NCI-H748 treated with DMSO at 0.1 percent for 48 hours (cell line): Measurements from ENCODE around the gene RERE.
"Not testable (repeated sequence)": the region's sequence is repeated elsewhere in the genome, so short reads cannot be mapped to it uniquely, and the experiment has no call there.

Source experiments
- DNase-seq: peaks from one replicate; lab custom pipeline; 2025; lab: John Stamatoyannopoulos, UW

The RERE gene

DNA sequence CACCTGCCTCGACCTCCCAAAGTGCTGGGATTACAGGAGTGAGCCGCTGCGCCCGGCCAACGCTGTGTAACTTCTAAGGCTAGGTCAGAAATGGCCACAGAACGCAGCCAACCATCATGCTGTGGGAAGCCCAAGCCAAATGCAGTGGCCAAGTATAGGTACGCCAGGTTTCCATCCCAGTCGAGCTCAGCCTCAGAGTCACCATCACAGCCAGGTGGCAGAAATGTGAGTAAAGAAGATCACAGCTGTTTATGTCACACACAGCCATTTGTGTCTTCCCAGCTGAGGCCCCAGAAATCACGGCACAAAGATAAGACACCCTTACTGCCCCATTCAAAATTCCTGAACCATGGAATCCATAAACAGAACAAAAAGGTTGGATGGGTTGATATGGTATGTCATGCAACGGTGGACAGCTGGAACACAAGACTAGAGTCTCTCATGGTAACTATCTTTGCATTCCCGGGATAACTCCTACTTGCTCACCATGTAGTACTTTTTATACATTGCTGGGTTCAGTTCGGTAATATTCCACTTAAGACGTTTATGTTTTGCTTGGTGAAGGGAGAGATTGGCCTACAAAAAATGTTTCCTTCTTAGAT, 415.2 kb downstream of the RERE start:
- DNase-seq, result no peak

DNA sequence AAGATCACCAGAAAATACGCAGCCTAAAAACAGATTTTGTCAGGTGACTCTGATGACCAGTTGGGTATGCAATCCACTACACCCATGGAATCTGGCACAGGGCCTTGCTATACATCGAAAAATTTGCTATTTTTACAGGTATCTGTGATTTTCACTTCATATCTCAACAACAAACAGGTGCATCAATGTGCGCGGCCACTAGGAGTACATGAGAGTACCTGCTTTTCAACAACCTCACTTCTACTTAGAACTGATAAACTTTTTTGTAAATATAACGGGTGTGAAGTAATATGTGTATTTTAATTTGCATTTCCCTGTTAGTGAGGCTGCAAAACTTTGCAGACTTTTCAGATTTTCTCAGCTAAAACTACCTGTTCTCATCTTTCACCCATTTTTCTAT, 418.8 kb downstream of the RERE start:
- DNase-seq, result no peak

DNA sequence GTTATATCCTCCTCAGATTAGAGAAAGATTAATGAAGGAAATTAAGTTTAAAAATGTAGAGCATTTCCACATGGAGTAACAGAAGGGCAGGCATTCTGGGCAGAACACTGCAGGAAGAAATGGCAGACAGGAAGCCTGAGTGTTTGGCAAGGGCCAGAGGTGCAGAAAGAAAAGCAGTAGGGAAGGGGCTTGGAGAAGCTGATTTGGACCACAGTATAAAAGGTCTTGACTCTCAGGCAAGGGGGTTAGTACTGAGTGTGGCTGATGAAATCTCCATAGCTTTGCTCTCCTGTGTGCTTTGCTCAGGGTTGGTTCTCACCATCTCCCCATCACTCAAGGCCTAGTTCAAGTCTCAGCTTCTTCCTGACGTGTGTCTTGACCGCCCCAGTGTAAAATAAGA, 419.4 kb downstream of the RERE start:
- DNase-seq, result no peak

DNA sequence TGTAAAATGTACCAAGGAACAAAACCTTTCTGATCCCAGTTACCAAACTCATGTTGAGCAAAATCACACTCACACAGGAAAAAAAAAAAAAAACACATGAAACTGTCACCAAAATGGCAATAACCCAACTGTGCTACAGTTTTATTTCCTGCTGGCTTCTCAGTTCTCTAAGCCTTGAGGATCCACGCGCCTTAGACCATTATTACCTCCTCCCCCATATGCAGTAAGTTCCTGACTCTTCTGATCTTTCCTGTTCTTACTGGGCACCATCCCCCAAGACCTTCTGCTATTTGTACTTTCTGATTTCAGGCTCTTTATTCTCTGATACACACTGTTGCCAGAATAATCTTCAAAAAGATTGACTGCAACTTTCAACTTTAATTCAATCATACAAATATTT, 419.9 kb downstream of the RERE start:
- DNase-seq, result no peak

DNA sequence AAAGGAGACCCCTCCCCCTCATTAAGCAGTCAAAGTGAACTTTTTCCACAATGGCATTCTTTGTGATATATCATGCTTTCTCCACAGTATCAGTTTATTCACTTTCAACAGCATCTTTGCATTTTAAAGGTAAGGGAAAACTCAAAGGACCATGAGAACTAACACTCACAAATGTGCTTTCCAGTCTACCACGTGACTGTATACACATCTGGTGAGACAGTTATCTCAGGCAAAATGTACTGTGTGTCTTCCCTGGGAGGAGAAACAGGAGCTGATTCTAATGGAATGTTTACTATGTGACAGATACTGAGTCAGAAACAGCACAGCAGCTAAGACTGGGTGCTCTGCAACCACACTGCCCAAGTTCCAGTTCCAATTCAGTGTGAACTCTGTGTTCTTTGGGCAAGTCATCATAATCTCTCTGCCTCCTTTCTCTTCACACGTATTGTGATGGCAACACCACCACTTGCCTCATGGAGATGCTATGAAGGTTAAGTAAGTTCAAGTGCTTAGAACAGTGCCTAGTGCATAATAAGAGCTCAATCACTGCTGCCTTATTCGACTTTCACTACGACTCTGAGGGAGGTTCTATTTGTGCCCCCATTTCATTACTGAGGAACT, 420.5 kb downstream of the RERE start:
- DNase-seq, result no peak

DNA sequence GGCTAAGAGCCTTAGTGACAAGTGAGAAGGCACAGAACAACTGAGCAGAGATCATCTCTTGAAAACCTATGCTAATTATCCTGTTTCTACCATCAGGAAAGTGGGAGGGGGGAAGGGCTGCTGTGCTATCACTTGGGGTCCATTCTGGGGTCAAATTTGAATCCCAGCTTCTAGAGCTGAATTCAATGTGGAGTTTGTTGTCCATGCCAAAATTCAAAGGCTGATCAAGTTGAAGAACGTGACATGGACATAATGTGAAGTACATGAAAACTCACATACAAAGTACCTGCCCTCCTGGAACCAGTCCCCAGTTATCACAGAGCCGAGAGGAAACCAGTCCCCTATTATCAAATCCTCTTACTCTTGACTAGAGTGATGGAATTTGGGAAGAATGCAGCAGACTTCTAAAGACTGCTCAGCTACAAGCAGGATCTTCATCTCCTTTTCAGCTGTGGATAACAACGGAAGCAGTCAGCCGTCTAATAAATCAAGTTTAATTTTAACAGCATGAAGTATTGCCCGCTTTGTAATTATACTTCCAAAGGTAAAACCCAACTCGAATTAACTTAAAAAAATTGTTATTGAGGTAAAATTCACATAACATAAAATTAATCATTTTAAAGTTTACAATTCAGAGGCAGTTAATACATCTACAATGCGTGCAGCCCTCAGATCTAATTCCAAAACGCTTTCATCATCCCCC, 421.2 kb downstream of the RERE start:
- DNase-seq, result no peak

DNA sequence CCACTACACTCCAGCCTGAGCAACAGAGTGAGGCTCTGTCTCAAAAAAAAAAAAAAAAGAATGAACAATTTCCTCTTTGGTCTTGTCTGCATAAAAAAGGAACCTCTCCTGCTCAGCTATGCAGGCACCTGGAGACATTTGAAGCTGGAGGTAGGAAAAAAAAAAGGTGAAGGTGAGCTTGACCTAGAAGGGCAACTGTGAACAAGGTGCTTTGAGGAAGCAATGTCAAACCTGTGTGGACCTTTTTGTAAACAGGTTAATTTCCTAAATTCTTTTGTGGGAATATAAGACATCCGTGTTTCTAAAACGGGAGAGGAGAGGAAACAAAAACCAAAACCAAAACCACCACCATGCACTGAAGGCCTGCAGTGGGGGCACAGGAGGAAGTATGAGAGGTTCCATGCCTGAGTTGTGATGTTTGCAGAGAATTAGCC, 422.0 kb downstream of the RERE start:
- no peak for DNase-seq

DNA sequence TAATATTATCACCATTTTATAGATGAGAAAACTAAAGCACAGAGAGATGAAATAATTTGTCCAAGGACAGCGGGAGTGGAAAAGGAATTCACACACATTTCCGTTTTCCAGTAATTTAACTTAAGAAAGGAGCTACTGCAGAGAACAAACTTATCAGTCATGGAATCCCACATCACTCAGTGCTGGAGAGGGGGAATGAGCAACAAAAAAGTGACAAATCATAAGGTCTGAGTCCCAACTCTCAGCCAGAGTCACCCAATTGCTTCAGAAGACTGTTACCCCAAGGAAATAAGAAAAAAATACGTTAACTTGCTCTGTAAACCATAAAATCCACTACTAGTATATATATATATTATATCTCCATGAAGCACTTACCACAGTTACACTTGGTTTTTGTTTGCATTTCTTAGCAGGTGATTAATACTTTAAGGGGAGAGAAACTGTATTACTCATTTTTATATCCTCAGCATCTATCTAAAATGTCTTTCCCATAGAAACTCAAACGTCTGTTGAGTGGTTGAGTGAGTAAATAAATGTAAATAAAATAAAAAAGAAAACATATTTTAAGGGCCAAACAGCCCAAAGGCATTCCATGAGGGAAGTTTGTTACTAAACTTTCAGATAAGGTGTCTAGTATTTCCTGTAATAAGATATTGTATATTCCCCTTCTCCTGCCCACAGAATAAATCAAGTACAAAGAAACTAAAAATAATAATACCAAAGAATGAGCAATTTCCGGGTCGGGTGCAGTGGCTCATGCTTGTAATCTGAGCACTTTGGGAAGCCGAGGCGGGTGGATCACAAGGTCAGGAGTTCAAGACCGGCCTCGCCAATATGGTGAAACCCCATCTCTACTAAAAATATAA, 422.8 kb downstream of the RERE start:
- no peak for DNase-seq

DNA sequence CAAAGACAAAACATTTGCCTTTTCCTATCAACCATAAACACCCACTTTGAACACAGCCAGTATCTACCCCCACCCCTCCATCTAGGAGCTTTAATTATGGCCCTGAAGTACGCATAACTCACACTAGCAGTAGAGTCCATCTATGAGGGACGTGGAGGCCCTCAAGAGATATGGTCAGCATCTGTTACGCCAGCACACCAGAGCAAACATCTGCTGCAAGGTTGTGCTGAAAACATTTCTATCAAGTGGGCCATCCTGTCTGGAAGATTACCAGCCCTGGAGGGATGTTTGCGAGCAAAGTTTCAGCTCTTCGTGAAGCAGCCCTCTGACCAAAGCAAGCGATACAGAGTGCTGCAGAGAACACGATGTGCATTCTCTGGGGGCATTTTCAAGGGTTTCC, 424.9 kb downstream of the RERE start:
- DNase-seq, result no peak

DNA sequence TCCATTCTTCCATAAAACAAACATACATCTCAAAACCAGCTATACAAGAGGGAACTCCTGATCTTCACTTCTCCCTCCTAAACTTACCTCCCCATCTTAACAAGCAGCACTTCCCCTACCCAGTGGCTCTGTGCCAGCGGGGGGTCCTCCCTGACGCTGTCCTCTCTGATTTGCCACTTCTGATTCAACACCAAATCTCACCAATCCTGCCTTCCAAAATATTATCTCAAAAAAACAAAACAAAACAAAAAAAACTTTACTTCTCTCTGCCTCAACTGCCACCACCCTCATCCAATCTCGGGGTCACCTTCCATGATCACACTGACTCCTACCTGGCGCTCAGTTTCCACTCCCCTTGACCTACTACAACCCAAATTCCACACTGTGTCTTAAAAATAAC, 426.7 kb downstream of the RERE start:
- no peak for DNase-seq

DNA sequence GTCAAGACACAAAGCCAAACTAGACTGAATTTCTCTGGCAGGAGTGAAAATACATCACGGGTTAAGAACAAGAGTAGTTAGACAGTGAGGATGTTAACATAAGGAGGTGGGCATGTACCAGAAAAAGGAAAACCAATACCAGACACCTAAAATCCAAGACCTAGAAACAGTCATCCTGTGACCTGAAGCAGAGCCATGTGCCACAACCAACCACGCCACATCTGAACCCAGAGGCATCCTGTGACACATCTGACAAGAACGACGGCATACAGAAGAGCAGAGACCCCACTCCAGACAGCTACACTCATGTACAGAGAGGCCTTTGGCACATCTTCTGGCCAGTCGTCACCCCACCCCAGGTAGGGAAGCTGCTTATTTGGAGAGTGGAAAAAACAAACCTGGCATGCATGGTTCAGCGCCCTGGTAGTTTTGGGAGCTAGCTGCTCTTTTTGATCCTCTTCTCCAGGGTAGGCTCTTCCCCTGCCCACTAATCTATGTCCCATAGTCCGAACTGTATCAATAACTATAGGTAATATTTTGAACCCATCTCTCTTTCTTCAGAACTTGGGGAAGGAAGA, 427.4 kb downstream of the RERE start:
- DNase-seq, result no peak

DNA sequence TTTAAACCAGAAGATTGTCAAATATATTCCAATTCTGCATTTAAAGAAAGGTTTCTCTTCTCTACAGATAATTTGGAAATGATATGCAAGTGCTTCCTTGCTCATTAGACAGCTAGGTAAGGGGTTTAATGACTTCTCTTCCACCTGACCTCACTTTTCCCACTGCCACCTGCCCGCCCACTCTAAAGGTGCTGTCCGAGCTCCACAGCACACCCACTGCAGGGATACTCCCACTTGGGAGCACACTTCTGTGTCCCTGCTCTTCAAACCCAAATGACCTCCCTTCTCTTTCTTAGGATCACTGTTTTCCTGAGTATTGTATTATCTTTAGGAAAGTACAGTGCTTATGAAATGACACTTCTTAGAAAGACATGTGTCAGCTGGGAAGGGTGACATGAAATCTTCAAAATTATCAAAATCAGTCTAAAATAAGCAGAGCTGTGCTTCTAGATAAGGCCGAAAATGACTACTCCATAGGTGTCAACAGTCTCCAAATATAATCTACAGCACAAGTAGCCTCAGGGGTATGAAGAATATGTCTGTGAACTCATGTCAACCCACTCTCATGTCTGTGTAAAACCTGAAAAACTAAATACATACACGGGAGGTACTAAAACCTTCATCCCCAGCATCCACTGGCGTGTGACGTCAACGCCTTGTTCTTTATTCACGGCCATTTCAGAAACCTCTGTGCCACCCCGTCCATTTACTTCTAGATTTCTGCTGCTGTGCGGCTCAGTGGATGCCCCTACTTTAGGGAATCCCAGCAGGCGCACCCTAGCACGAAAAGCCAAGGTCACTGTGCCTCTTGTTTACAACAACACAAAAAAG, 428.5 kb downstream of the RERE start:
- DNase-seq, result no peak

DNA sequence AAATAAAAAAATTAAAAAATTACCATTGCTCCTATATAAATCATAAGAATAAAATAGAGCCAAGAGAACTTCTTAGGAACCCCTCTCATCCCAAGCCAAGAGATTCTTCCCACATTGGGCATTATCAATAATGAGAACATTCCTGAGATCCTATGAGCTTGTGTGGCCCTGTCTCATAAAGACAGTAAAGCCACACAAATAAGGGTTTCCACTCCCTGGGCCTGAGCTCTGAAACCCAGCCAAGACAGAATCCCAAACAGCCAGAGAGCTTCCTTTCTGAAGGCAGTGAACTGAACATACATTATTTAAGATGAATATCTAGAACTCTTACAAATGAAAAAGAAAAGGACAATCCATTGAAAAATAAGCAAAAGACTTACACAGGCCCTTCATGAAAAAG, 431.2 kb downstream of the RERE start:
- DNase-seq, result no peak

DNA sequence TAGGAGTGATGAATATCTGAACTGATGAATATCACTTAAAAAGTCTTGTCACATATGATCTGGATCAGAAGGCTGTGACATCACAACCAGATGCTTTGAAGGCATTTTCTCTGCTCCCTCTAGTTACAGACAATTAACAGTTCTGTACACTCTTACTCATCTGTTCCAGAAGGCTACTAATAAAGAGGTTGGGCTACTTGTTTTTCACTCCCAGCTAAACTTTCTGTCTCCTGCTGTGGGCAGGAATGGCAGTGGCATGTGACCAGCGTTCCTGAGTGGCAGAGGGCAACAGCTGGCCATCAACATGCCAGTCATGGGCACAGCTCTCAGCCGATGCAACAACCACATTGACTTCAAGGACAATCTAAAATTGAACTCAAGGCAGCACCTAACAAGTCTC, 432.9 kb downstream of the RERE start:
- no peak for DNase-seq

DNA sequence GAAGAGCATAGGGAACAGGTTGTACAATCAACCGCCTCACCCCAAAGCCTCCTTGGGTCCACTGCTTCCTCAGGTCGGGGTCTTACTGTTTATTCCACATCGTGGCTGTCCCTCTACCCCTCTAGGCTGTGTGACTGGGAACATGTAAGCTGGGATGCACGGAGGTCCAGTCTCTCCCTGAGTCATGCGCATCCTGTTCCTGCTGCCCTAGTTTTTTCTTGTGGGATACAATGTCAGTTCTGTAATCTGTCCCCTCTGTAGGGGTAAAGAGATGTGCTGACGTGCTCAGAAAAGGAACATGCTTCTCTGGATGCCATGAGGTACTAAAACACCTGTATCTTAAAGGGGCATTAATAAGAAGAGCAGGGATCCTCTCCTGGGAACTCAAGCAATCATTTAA, 433.4 kb downstream of the RERE start:
- no peak for DNase-seq

DNA sequence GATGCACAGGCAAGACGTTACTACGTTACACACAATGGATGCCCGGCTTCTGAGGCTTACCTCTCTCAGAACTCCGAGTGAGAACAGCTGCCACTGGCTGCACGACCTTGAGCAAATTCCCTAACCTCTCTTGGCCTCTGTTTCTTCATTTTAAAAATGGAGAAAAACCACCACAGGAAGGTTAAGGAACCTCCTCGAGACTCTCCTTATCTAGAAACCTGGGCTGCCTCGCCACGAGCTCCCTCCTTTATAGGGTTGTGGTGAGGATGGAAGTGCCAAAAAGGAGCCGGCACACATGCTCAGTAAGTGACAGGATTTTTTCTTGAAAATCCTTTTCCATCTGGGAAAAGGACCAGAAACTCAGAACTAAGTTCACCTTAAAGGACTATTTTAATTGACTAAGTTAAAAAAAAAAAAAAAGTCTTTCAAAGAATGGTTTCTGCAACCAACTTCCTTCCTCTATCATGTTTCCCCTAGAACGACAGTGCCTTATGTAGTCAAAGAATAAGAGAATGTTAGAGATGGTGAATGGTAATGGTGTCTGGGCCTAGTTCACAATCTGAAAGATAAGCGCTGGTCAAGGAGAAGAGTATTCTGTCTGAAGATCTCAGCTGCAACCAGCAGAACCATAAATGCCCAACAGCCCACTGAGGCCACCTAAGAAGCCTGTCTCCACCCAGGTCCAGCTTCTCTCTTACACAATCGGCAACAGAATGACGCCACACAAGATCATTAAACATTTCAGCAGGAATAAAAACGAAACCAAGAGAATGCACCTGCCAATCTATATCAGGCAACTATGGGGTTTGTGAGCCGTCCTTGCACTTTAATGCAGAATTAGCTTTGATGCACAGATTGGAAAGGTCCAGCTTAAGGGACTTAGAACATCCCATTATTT, 434.6 kb downstream of the RERE start:
- no peak for DNase-seq

DNA sequence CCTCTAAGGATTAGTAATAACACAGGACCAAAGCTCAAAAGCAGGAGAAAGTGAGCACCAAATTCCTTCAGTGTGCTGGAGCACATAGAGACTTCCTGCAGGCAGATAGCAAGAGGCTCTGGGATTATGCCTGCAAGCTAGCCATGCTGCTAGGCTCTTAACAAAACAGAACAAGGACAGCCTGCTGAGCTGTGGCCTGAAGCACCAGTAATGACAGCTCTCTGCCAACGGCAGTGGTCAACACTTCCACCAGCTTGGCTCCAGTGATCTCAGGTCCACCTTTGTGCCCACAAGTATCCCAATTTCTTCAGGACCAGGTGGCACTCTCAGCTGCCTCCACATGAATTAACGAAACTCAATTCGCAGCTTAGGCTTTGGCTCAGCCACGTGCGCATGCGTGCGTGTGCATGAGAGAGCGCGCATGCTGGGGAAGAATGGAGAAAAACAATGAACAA, 435.4 kb downstream of the RERE start:
- no peak for DNase-seq

DNA sequence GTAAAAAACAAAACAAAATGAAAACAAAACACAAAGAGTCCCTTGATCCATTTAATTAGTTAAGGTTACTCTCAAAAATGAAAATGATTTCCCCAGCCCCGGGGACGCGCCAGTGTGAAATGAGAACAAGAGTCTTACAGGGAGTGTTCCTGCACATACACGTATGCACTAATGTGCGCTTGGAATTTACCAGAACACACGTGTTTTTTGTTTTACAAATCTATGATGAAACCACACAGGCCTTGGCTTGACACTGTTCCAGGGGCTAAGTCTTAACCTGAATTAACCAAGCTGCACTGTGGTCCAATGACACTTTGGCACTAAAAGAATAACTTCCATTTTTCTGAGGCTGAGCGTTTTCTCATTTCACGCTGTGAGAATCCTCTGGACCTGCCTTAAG, 435.8 kb downstream of the RERE start:
- no peak for DNase-seq

DNA sequence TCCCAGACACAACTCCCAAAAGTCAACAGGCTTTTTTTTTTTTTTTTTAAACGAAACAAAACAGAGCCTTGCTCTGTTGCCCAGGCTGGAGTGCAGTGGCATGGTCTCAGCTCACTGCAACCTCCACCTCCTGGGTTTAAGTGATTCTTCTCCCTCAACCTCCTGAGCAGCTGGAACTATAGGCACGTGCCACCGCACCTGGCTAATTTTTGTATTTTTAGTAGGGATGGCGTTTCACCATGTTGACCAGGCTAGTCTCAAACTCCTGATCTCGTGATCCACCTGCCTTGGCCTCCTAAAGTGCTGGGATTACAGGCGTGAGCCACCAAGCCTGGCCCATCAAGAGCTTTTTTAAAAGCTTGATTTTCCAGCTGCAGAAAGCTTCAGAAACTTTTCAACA, 437.1 kb downstream of the RERE start:
- DNase-seq, result not testable (repeated sequence)

DNA sequence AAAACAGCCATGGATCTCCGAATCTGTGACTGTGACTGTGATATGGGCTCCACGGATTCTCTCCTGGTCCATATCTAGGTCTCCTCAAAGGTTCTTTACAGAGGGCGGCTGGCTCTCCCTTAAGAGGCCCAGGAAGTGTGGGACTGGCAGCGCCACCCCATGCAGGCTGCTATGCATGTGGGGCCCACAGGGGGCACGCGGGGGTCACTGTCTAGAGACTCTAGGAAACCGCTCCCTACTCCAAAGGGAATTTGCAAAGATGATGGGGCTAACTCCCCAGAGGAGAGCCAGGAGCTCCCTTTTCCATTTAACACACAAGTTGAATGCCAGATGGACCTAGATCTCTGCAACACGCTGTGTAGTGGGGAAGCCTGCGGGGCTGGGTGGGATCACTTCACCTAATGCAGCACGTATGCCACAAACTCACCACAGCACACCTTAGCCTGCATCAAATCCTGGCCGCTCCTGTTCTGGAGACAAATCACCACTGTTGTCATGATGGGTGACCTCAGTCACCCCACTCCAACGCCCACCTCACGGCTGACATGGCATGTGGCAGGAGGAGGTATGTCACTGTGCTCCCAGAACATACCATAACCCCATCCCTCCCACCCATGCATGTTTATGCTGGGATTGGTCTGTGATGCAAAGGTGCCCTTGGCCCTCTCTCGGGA, 437.8 kb downstream of the RERE start:
- DNase-seq, result no peak
